Prostate gland (tissue), 2 donors: ENCODE results near the gene CFAP54.

Experiments used
- POLR2A ChIP-seq: fragments of 450-650 bp; IDR thresholded peaks from one replicate; pipeline ENCODE4 v1.6.1; 2016; ENCODE audit warnings: antibody characterized with exemption, mild to moderate bottlenecking
- POLR2AphosphoS5 ChIP-seq: sonication (generic); formaldehyde crosslinking; IDR thresholded peaks from one replicate; pipeline ENCODE4 v1.6.1; 2017; ENCODE audit warnings: antibody characterized with exemption
- TF ChIP-seq, protein P1 (sequence below), 4 experiments: fragments of 200-600 bp in 2 of 4; fragments of 450-650 bp in 2 of 4; sonication (generic) in 2 of 4; IDR thresholded peaks; 1 replicate in 3 of 4; 2 replicates in 1 of 4; pipeline ENCODE4 v1.5.1; 2016 to 2019; ENCODE audit warnings: antibody characterized with exemption in 4 of 4, mild to moderate bottlenecking in 2 of 4, moderate library complexity in 2 of 4

DNA sequence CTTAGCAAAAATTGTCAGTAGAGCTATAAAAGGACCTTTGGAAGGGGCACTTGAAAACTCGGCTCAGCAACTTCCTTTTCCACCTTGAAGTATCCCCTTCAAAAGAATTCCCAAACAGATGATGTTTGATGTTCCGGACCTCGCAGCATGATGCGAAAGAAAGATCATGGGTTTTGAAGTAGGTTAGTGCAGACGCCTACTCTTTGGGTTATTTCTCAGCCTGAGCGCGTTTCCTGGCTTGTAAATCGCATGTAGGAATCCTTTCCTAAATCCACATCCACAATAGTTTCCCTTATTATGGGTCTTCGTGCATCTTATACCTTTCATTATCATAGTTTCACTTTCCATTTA is 417.1 kb downstream of the CFAP54 start:
- TF ChIP-seq POLR2A (no peak), POLR2AphosphoS5 (no peak)
- TF ChIP-seq, protein P1, sequence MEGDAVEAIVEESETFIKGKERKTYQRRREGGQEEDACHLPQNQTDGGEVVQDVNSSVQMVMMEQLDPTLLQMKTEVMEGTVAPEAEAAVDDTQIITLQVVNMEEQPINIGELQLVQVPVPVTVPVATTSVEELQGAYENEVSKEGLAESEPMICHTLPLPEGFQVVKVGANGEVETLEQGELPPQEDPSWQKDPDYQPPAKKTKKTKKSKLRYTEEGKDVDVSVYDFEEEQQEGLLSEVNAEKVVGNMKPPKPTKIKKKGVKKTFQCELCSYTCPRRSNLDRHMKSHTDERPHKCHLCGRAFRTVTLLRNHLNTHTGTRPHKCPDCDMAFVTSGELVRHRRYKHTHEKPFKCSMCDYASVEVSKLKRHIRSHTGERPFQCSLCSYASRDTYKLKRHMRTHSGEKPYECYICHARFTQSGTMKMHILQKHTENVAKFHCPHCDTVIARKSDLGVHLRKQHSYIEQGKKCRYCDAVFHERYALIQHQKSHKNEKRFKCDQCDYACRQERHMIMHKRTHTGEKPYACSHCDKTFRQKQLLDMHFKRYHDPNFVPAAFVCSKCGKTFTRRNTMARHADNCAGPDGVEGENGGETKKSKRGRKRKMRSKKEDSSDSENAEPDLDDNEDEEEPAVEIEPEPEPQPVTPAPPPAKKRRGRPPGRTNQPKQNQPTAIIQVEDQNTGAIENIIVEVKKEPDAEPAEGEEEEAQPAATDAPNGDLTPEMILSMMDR (IDR thresholded peaks at IDR 0.05) = no peak
